CD4-positive, alpha-beta T cell treated with Interleukin-15 for 4 hours (primary cell): ENCODE measurements around the gene FAM240A.
"Not testable (repeated sequence)": the region's sequence is repeated elsewhere in the genome, so short reads cannot be mapped to it uniquely, and the experiment has no call there.

Experiments
- DNase-seq: peaks from one replicate; pipeline ENCODE4 v3.0.0-alpha.2; 2020; ENCODE audit warnings: low spot score

FAM240A gene

DNA sequence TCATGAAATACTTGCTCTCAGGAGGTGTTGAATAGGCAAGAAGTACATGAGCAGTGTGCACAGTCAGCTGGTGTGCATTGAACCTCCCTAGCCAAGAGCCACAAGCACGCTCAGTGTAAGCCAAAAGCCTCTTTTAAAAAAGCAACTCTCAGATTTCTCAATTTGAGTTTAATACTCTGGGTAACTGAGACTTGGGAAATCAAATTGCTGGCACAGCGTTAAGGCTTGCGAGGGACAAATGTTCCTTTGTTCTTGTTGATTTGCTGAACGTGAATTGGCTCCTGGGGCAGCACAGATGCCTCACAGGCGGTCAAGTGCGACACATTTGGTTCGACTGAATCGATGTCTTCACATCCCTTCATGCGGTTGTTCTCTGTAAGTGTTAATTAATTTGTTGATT, at the start of gene FAM240A:
Gene FAM240A (plus strand): TSS at position 202 of the 400 bp plus-strand sequence. CDS start 159 bp downstream, at position 361.
- DNase-seq = no peak

DNA sequence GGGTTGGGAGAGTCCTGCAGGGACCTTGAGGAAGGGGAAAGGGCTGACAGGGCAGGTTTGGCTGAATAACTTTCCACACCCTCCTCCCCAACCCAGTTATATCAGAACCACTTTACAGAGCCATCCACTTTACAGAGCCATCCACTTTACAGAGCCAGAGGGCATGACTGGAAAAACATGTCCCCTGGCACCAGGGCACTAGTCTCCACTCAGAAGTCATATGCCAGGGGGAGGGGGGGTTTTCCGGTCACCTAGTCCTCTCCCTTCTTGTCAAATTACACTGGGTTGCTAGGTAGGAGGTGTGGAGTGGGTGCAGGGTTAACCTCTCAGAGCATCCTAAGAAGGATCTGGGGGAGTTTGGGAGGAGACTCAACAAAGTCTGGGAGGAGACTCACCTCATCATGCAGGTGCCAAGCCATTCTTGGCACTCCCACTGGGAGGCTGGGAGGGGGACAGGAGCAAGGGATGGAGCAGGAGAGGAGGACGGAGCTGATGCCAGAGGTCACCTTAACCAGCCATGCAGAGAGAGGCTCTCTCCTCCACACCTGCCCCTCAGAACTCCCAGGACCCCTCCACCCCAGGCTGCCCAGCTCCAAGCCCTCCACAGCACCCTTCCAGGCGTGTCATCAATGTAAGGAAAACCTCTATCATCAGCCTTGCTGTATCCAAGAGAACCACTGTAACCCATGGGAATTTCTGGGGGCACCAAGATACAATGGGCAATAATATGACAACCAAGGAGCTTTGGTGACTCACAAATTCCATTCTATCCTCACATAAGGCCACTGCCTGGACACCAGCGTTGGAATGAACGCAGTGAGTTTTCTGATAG, 47.9 kb upstream of the FAM240A start:
- no peak for DNase-seq

DNA sequence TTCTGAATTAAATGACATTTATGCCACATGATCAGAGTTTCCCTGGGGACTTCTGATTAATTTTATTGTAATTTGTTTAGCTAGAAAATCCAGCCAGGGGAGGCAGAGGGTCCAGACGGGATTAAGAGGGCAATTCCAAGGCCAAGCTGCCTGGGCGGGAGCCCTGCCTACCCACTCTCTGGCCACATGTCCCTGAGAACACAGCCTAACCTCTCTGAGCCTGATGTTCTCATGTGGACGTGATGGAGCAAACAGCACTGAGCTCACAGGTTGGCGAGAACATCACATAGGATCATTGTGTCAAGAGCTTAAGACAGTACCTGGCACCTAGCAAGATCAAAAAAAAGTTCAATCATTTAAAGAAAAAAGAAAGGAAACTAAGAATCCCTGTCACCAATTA, 47.2 kb upstream of the FAM240A start:
- DNase-seq = no peak

DNA sequence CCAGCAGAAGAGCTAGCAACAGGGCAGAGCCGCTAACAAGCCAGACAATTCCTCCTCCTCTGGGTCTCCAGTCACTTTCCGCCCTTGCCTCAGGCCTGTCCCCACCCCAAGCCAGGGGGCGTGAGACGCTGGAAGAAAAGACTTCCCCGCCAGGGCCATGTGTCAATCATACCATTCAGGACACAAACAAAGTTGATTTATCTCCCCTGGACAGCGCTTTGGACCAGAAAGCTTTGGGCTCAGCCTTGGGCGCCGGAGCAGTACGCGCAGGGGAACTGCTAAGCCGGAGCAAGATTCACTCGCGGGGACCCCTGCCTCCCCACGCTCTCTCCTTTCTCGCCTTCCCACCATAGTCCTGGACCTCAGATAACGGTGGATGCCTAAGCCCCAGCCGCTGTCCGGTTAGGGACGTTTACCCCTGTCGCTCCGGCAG, 46.7 kb upstream of the FAM240A start:
- DNase-seq = no peak

DNA sequence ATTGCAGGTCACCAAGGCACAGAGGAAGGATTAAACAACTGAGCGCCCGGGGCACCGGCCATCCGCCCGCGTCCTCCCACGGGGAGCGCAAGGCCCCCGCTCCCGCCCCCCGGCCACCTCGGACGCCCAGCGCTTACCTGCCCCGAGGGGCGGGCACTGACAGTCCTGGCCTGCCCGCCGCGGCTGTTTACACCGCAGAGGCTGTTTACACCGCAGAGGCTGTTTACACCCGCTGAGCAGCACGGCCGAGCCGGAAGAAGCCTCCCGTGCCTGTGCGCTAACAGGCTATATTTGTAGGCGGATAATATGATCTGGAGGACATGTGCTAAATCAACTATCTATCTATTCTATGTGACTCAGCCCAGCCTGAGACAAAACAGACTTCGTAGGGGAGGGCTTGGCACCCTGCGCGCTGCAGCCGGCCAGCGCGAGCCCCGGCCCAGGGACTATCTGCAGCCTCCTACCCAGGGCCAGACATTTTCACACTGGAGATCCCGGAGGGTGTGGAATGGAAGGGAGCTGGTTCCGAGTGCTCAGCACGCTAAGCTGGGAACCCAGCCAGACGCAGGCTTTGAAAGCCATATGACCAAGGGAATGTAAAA, 46.2 kb upstream of the FAM240A start, which contains the start of gene LRRC2:
Gene LRRC2 (minus strand): TSS at position 263 of the 602 bp plus-strand sequence. CDS start 14,711 bp downstream, outside the sequence.
- no peak for DNase-seq

DNA sequence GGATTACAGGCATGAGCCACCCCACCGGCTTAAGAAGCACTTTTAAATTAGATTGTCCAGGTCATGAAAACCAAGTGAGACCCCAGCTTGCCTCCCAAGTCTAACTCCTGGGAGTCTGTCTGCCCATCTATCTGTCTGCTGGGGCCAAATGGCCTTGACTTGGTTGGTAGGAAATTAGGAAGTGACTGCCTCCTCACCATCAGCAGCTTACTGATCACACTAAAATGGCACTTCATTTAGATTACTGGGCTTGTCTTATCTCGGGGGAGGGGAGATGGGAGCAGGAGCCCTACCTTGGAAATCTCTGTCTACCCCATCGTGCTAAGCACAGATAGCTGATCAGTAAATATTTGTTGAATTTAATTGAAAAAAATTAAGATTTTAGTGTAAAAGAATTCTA, 40.6 kb upstream of the FAM240A start:
- DNase-seq = no peak

DNA sequence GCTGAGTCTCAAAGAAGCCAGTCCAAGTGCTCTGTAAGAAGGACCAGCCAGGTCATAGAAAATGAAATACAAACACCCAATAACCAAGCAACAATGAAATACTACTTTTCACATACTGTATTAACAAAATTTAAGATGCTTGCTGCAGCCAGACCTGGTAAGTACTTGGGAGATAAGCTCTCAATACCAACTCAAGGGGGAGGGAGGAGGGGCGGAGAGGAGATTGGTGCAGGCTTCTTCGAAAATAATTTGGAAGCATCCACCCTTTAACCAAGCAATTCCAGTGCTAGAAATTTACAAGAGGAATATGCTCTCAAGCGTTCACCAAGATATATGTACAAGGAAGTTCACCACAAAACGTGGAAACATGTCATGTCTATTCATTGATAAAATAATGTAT, 38.6 kb upstream of the FAM240A start:
- no peak for DNase-seq

DNA sequence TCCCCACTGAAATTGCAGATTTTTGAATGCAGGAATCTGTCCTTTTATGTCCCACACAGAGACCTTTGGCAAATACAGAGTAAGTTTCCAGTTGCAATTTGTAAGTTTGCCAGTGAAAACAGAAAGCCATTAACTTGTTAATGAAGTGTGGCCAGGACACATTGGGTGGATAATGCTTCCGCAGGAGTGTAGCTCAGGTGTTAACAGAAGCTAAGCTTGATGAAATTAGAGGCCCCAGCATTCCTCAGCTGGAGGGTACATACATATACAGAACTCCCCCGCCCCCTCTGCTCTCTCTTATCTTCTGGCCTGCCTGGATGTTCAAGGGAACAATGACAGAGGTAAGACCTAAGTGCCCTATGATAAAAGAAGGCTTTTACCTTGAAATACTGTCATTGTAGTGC, 38.1 kb upstream of the FAM240A start:
- DNase-seq = no peak

DNA sequence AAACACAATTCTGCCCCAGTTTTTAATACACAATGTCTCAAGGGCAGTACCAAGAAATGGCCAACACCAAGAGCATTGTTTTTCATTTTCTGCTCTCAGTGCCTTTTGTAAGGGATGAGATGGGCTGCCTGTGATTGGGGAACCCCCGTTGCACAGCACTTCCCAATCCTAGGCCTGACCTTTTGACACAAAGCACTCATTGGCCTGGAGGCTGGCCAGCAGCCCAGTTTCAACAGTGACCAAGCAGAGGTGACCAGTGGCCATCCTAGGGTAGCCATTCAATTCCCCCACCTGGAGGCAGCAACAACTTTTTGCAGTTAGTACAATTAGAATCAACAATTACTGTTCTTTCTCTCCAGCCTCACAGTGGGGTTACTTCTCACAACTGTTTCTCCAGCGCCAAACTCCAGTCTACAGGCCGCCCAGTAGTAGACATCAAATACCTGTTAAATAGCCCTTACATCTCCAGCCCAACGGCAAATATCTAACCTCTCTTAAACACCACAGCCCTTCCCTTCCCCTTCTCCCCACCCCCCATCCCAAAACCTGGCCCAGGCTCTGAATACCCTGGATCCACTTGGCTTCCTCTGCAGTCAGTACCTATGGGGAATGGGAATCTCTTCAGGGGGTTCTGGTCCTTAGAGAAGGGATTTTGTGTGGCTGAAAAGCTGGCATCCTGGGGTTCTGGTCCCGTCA, 37.3 kb upstream of the FAM240A start:
- no peak for DNase-seq

DNA sequence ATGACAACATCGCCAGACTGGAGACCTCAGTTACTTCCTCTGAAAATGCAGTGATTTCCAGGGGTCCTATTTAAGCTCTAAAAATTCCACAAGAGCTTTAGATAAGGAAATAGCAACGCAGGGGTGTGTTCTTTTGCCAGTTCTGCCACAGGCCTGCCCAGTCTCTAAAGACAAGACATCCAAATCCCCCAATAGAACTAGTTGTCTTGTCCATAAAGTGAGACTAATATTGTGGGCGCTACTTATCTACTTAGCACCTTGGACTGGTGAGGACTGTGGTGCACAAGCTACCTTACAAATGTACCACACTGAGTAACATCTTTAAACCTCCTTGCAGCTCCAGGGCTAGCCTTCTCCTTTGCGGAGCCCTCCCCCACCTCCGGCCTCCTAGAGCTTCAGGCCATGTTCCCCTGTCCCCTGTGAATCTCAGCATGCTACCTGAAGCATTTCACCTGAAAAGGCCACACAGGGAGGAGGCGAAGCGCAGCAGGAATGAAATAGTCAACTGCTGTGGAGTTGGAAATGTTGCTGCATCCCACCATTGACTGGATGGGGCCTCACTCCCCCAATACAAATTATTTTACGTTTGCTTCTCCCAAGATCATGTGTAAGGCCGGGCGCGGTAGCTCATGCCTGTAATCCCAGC, 36.6 kb upstream of the FAM240A start:
- DNase-seq = no peak

DNA sequence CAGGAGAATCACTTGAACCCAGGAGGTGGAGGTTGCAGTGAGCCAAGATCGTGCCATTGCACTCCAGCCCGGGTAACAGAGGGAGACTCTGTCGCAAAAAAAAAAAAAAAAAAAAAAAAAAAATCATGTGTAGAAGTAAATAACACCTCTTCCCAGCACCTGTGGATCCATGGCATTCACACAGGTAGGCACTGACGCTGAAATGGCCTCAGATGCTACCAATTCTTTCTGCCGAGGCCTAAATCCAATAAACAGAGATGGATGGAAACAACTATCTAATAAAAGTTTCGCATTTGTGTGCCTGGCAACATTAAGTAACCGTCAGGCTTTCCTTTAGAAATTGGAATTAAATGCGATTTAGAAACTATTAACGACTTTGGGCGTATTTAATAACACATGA, 35.9 kb upstream of the FAM240A start:
- DNase-seq = no peak

DNA sequence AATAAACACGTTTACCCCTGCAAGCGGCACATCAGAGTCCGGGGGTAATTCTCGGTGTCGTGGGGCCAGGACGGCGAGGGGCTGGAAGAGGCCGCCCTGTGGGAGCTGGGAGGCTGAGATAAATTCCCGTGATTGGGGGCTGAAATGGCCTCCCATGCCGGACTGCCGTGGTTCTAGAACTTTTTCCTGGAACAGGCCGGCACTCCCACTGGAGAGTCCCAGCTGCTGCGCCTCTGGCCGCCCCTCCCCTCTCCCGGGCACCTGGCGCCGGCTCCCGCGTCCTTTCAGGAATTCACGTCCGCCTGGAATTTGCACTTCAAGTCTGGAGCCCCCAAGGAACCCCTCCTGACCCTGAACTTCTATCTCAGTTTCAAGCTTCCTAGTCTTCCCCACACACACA, 35.4 kb upstream of the FAM240A start:
- no peak for DNase-seq

DNA sequence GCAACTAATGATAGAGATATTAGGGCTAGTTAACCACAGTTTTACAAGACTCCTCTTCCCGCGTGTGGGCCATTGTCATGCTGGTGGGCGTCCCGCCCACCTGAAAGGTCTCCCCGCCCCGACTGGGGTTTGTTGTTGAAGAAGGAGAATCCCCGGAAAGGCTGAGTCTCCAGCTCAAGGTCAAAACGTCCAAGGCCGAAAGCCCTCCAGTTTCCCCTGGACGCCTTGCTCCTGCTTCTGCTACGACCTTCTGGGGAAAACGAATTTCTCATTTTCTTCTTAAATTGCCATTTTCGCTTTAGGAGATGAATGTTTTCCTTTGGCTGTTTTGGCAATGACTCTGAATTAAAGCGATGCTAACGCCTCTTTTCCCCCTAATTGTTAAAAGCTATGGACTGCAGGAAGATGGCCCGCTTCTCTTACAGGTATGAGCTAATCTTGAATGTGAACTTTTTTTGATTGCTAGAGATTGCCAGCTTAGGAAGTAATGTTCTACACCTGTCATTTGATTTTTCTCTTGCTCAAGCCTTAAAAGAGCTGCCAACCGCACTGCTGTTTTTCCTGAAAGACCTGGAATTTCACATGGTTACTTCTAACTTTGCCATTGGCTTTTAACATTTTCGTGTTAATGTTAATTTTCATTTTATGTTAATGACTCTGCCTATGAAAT, 34.6 kb upstream of the FAM240A start:
- not testable (repeated sequence) for DNase-seq

DNA sequence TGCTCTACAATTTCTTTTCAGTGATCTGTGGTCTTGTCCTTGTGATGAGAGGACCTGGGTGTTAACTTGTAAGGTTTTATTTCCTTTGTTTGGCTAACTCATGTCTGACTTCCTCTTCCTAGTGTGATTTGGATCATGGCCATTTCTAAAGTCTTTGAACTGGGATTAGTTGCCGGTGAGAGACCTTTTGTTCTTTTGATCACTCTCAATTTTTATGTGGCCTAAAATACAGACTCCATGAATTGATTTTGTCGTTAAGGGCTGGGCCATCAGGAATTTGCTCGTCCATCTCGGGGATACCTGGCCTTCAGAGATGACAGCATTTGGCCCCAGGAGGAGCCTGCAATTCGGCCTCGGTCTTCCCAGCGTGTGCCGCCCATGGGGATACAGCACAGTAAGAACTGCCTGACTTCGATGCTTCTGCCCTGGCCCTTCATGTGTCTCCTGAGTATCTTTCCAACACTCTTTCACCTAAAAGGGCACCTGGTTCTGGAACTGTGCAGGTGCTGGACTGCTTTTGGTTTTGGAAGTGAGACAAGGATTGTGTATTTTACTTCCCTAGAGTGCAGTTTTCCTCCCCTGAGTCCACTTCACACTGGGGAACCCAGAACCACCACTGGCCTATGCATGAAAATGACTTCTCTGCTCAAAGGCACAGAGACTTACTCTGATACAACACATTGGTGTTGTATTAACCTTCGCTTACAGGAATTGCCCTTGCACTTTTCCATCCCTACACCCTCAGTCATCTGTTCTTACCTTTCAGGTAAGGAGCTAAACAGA, 33.2 kb upstream of the FAM240A start:
- no peak for DNase-seq

DNA sequence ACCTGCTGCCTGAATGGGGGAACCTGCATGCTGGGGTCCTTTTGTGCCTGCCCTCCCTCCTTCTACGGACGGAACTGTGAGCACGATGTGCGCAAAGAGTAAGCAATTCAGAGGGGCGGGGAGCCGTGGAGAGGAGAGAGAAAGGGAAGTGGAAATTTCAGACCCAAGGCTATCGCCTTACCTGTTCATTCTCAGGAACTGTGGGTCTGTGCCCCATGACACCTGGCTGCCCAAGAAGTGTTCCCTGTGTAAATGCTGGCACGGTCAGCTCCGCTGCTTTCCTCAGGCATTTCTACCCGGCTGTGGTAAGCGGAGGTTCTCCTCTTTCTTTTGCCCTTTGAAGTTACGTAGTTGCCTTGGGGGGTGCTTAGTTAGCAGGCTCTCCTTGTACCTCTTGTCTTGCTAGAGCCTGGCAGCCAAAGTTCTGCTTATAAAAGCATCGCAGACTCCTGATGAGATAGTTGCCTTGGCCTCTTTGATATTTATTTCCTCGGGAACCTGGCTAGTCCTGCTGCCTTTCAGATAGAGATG, 32.5 kb upstream of the FAM240A start:
- DNase-seq = no peak

DNA sequence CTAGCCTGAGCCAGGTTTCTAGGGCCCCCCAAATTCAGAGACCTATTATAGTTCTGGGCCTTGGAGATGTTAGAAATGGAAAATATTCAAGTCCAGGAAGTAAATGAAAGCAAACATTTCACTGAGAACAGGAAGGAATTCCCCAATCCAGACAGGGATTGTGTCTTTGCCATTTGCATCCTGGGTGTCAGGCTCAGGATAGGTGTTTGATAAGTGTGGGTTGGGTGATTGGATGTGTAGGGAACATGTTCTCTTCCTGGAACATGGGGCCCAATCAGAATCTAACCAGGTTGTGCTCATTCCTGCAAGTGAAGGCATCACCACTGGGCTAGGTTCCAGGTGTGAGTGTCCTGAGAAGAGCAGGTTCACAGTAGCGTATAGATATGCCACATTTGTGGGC, 31.6 kb upstream of the FAM240A start:
- DNase-seq = no peak

DNA sequence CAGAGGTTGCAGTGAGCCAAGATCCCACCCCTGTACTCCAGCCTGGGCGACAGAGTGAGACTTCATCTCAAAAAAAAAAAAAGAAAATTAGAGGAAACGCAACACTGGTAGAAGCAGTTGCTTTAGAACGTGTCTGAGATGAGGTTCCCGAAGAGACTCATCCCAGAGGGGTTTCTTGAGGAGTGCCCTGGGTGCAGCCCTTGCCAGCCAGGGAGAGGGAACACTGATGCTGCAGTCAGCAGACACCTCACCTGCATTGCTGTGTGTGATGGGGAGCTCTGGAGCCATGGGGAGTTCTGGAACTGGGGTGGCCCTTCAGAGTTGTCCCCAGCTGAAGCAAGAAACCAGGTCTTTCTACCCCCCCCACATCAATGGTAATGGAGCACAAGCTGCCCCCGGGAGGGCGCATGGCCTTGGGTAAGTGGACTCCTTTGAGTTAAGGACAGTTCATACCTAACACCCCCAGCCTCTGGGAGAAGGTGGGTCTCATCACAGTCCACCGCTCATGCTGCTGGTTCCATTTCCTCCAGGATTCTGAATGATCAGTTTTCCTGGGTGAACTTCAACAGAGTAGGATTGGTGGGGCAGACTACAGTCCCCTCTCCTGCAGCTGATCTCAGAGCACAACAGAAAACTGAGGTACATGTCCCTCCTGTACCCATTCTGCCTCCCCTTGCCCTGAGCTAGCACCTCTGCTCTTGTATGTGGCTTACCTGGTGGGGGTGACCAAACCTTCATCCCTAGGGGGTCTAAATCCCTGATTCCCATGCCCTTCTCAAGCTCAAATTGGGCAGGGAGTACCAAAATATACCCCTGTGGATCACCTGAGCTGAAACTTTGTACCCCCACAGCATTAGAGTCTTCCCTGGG, 27.5 kb upstream of the FAM240A start:
- no peak for DNase-seq

DNA sequence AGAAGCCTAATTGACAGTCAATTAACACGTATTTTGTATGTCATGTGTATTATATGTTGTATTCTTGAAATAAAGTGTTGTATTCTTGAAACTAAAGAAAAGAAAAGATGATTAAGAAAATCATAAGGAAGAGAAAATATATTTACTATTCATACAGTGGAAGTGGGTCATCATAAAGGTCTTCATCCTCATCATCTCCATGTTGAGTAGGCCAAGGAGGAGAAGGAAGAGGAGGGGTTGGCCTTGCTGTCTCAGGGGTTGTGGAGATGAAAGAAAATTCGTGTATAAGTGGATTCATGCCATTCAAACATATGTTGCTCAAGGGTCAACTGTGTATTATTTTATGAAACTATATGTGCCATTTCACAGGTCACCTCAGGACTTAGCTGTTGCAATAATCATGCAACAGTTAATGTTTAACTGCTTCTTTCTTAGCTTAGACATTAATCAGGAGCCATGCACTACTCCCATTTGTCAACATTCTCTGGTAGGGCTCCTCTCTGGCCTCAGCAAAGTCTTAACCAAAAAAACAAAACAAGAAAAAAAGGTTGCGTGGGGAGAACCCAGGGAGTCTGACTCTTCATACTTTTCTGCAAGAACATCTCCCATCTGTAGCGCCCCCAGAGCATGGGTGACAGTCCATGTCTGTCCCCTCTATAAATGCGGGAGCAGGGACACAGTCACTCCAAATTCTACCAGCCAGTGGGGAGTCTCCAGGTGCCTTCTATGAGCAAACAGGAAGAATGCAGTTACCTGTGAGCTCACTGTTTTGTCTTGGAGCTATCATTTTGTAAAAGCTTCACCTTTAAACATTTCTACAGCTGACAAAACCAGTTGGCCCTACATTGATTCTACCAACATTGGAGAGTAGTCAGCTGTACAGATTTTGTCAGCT, 26.3 kb upstream of the FAM240A start:
- no peak for DNase-seq
